ENCODE data around the gene OTOA.
A peak's percentile ranks its signal among the peaks of the same experiment; 100 is the strongest.
"Not testable (repeated sequence)": the region's sequence is repeated elsewhere in the genome, so short reads cannot be mapped to it uniquely, and the experiment has no call there.

Gene OTOA

GRCh38 chr16:21656795-21657768 is 6.7 kb upstream of the OTOA start:
- DNase-seq (ENCODE audit: low read depth, low spot score): peak; percentile 57
- in situ Hi-C loops (cut with HindIII; ENCODE audit: low sequenced_read_pairs): no loop called here
- H3K4me3 ChIP-seq (ENCODE audit: low read depth, low read length): no peak overlapping the region
- peak; percentile 86 for TF ChIP-seq CTCF (IDR thresholded peaks at IDR 0.05; ENCODE audit: low read depth, low read length)

GRCh38 chr16:21659124-21659523 is 4.6 kb upstream of the OTOA start:
- H3K4me3 ChIP-seq (ENCODE audit: low read depth, low read length): no peak overlapping the region
- no peak for TF ChIP-seq CTCF (IDR thresholded peaks at IDR 0.05; ENCODE audit: low read depth, low read length)
- in situ Hi-C loops (cut with HindIII; ENCODE audit: low sequenced_read_pairs): no loop called here
- no peak for DNase-seq (ENCODE audit: low read depth, low spot score)

DNA sequence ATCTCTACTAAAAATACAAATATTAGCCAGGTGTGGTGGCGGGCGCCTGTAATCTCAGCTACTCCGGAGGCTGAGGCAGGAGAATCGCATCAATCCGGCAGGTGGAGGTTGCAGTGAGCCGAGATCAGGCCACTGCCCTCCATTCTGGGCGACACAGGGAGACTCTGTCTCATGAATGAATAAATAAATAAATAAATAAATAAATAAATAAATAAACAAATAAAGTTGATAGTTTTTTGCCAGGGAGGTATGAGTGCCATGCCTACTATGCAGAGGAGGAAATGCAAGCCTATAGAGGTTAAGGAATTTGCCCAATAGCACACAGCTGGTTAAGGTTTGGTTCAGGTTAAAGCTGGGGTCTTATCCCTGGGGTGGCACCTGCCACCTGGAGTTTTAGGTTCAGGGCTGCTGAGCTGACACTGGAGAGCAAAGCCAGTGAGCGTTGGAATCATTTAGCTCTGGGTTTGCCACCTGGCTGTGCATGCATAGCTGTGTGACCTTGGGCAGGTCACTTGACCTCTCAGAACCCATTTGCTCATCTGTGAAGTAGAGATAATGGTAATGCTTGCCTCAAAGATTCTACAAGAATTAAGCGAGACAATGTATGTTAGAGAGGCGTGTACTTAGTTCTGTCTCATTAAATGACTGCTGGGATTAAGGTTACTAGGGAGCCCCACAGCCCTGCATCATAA is 1.2 kb downstream of the OTOA start:
- no peak overlapping the region for H3K4me3 ChIP-seq (ENCODE audit: low read depth, low read length)
- in situ Hi-C loops (cut with HindIII; ENCODE audit: low sequenced_read_pairs): no loop called here
- no peak for TF ChIP-seq CTCF (IDR thresholded peaks at IDR 0.05; ENCODE audit: low read depth, low read length)
- no peak for DNase-seq (ENCODE audit: low read depth, low spot score)

GRCh38 chr16:21666772-21667171 is 3.0 kb downstream of the OTOA start:
- DNase-seq (ENCODE audit: low read depth, low spot score): no peak
- in situ Hi-C loops (cut with HindIII; ENCODE audit: low sequenced_read_pairs): no loop called here
- H3K4me3 ChIP-seq (ENCODE audit: low read depth, low read length): no peak overlapping the region
- no peak for TF ChIP-seq CTCF (IDR thresholded peaks at IDR 0.05; ENCODE audit: low read depth, low read length)

DNA sequence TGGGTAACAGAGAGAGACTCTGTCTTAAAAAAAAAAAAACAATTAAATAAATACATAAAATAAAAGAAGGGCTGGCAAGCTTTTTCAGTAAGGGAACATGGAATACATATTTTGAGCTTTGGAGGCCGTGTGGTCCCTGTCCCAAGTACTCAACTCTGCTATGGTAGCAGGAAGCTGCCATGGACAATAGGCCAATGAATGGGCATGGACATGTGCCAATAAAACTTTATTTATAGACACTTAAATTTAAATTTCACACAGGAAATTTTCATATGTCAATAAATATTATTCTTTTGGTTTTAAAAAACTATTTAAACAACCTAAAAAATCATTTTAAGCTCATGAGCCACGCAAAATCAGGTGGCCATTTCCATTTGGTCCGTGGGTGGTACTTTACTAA is 3.8 kb downstream of the OTOA start:
- TF ChIP-seq CTCF (IDR thresholded peaks at IDR 0.05; ENCODE audit: low read depth, low read length): no peak
- DNase-seq (ENCODE audit: low read depth, low spot score): no peak
- in situ Hi-C loops (cut with HindIII; ENCODE audit: low sequenced_read_pairs): no loop called here
- H3K4me3 ChIP-seq (ENCODE audit: low read depth, low read length): no peak overlapping the region

GRCh38 chr16:21673469-21673868 is 9.7 kb downstream of the OTOA start:
- in situ Hi-C loops (cut with HindIII; ENCODE audit: low sequenced_read_pairs): no loop called here
- no peak for DNase-seq (ENCODE audit: low read depth, low spot score)
- no peak for TF ChIP-seq CTCF (IDR thresholded peaks at IDR 0.05; ENCODE audit: low read depth, low read length)
- H3K4me3 ChIP-seq (ENCODE audit: low read depth, low read length): no peak overlapping the region

DNA sequence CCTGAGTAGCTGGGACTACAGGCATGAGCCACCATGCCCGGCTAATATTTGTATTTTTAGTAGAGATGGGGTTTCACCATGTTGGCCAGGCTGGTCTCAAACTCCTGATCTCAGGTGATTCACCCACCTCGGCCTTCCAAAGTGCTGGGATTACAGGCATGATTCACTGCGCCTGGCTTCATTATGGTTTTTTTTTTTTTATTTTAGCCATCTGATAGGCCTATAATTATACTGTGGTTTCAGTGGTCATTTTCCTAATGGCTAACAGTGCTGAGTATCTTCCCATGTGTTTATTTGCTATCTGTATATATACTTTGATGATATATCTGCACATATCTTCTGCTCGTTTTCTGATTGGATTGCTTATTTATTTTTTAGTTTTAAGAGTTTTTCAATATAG is 10.7 kb downstream of the OTOA start:
- DNase-seq (ENCODE audit: low read depth, low spot score); in situ Hi-C loops (cut with HindIII; ENCODE audit: low sequenced_read_pairs); H3K4me3 ChIP-seq (ENCODE audit: low read depth, low read length): not testable (repeated sequence)

- H3K4me3 ChIP-seq (ENCODE audit: low read depth, low read length); in situ Hi-C loops (cut with HindIII; ENCODE audit: low sequenced_read_pairs): not testable (repeated sequence)
These were observed 16.9 kb downstream of the OTOA start for GRCh38 chr16:21680714-21681113.

More at GRCh38 chr16:21680714-21681113, 16.9 kb downstream of the OTOA start:
- not testable (repeated sequence) for DNase-seq (ENCODE audit: low read depth, low spot score)
